GM21737 (cell line): ENCODE results near the gene CYTH1.

ENCODE experiments used
- ATAC-seq: cut with Tn5 transposase; IDR thresholded peaks from one replicate; pipeline ENCODE4 v1.9.1; 2021; ENCODE audit warnings: mild to moderate bottlenecking, moderate library complexity; ENCODE audit not compliant: unreplicated experiment

CYTH1 gene

DNA sequence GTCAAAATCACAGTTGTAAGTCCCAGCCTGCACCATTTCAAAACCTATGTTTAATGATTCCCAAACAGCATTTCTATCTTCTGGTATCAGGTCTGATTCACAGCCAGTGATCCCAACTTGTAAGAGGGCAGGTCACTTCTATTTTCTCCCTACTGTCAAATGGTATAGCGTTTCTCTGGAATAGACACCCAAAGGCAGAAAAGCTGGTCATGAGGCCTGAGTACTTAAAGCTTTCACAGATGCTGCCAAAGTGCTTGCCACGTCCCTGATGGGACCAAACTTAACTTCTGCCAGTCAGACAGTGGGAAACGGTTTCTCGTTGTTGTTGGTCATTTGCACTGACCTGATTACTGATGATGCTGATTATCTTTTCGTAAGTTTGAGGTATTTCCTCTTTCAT is 43.4 kb downstream of the CYTH1 start:
- ATAC-seq, result no peak

- ATAC-seq, result no peak
These were observed 43.8 kb downstream of the CYTH1 start for GRCh38 chr17:78738278-78738677.

DNA sequence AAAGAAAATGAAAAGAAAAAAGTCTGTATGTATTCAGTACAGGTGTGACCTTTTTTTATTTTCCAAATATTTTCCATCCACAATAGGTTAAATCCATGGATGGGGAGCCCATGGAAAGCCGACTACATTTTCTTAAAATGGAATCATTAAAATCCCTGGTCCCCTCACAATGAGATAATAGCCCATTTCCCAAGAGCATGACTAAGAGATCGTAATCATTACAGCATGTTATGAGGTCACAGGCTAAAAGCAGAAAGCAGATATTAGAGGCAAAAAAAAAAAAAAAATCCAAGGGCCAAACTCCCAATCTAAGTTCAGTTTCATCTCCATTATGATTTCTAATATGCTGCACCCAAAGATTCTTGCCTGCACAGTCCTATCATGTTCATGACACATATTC is 44.7 kb downstream of the CYTH1 start:
- no peak for ATAC-seq

DNA sequence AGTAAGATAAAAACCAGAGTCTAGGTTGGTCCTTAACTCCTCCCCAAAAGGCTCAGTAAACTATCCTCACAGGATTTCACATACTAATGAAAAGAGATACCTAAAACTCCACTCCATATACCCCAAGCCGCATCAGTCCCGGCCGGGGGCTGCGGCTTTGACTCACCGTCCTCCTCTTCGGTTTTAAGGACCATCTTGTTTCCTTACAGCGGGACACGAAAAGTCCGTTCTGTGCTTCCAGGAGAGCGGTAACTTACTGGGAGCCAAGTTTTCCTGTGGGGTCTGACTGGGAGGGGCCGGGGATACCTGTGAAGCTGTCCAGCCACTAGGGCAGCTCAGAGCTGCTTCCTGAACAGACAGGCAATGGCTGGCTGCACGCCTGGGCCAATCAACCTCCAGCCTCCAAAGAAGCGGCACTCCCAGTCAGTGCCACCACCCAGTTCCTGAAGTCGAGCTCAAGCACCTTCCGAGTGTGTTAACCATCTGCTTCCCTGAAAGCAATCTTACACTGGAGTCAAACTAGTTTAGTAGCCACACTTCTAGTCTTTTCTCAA is 45.5 kb downstream of the CYTH1 start:
- peak; percentile 56 for ATAC-seq

DNA sequence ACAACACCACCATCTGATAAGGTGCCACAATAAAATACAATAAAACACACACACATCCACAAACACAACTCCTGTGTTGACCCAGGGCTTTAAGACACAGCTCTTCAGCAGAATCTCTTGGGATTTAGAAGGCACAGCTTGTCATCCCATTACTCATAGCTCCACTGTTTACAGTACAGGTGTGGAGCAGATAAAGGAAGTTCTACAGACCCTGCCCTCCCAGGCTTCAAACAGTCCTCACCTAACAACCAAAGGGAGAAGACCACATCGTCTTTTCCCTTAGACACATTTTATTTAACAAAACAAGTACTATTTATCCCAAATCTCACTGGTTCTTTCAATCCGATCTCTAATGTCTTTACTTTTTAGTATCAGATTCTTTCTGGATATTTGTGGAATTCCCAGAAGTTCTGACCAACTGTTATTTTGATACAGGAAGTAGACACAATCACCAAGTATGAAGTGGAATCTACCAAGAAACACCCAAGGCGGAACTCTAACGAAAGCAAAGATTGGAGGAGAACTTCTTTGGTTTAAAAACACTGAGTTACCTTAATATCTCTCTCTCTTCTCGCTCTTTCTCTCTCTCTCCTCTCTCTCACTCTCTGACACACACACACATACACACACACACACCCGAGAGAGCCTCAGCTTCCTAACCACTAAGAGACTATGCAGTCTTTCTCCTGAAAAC is 46.1 kb downstream of the CYTH1 start:
- ATAC-seq, result no peak

- no peak for ATAC-seq
These were observed 47.1 kb downstream of the CYTH1 start for GRCh38 chr17:78734793-78735641.

- ATAC-seq, result no peak
These were observed 49.7 kb downstream of the CYTH1 start for GRCh38 chr17:78732354-78732753.

DNA sequence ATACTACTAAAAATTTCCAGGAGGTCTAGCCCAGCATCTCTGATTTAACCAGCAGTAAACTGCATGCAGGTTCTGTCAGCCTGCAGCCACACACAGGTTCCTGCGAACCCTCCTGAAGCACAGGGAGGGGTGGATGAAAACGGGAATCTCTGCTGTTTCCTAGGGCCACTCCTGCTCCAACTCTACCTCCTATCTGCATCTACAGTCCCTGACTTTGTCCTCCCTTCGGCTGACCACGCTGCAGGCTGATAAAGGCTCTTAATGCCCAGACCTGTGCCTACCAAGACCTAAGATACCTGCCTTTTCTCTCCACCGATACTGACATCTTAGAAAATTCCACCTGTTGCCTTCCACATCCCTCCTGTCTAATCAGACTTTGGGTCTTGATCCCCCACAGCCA is 50.2 kb downstream of the CYTH1 start:
- no peak for ATAC-seq

DNA sequence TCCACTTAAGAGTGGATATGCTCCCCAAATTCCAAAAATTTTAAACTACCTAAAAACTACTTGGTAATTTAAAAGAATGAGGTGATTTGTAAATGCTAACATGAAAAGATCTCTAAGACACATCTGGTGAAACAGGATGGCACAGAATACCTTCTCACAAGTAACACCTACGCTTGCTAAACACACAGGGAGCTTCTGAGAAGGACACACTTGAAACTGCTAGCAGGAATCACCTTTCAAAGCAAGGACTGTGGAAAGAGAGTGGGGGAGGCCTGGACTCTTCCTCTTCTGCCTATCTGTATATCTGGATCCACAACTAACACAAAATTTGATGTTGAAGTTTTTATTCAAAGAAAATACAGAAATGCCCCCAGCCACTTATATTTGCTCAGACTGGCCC is 52.4 kb downstream of the CYTH1 start:
- no peak for ATAC-seq

- no peak for ATAC-seq
These were observed 53.6 kb downstream of the CYTH1 start for GRCh38 chr17:78728495-78728894.

GRCh38 chr17:78727476-78728229 is 54.4 kb downstream of the CYTH1 start:
- no peak for ATAC-seq

DNA sequence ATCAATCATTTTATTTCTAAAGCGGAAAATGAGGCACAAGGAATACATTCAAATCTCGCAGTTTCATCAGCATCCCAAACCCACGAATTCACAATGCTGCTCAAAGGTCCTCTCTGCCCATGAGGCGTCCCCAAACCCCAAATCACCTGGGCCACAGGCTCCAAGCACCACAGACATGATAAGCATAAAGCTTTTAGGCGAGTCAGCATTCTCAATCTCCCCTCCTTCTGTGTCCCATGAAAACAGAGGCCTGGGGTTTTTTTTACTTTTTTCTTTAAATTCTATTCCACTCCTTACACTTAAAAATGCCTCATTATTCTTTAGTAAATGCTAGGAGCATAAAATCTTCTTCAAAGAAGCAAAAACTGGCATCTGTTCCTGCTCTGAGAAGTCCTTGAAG is 55.0 kb downstream of the CYTH1 start:
- no peak for ATAC-seq

DNA sequence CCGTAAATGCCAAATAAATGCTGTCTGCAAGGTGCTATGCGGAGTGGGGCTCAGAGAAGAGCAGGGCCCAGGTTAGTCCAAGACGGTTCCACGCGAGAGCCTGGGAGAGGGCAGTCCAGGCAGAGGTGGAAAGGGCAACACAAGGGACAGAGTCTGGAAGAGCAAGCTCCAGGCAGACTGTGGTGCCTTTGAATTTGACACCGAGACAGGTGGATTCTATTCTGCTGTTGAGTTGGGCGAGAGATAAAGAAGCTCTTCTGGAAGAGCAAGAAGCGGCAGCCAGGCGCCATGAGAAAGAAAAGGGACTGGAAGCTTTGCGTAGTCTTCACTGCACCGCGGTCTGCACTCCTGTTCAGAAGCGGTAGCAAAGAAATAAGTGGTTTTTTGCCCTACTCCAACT is 55.6 kb downstream of the CYTH1 start:
- no peak for ATAC-seq

DNA sequence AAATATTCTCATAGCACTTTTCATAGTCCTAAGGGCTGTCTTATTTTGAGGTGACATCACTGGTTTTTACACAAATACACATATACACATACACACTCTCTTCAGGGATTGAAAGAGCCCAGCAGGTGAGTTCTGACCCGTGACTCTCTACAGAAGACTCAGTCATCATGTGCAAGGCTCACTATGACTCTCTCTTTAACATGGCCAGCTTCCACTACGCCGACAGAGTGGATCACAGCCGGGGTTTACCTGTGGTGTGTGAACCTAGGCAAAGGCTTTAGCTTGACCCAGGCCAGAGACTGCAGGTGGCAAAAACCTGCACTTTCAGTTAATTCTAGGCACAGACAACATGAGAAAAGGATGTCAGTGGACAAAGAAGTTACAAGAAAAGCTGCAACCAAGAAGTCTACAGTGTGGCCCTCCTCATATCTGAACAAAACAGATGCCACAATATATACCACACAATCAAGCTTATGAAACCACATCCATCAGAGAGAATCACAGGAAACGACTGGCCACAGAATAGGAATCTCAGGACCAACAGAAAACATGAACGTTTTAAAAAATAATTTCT is 56.5 kb downstream of the CYTH1 start:
- ATAC-seq, result peak; percentile 52

- ATAC-seq, result no peak
These were observed 57.1 kb downstream of the CYTH1 start for GRCh38 chr17:78724999-78725398.

DNA sequence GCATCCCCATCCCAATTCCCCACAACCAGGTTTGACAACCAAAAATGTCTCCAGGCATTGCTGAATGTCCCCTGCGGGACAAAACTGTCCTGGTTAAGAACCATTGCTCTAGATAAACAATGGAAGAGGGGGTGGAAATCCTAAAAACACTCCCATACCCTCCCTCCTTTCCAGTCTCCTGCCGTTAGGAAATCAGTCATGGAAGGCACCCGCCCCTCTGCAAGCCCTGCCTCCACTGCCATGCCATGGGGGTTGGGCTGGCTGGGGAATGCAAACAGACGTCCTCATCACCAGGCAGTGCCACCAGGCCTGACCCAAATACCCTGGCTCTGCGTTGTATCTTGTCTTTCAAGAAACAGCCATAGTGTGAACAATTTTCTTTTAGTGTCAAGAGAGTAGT is 57.5 kb downstream of the CYTH1 start:
- ATAC-seq, result no peak

DNA sequence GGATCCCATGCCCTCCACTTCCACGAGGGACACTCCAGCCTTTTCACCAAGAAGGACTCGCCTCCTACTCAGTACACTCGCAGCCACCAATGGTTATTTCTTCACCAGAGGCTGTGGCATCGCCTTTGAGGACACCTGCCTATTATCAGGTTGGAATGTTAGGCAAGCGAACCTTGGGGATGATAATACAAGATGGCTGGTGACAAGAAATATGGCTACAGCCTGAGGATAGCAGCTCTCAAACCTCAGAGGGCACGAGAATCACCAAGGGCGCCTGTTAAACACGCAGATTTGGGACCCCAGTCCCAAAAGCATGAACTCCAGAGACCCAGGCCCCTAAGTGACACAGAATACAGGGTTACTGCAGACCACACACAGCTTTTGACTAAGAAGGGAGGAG is 58.1 kb downstream of the CYTH1 start:
- ATAC-seq, result no peak

DNA sequence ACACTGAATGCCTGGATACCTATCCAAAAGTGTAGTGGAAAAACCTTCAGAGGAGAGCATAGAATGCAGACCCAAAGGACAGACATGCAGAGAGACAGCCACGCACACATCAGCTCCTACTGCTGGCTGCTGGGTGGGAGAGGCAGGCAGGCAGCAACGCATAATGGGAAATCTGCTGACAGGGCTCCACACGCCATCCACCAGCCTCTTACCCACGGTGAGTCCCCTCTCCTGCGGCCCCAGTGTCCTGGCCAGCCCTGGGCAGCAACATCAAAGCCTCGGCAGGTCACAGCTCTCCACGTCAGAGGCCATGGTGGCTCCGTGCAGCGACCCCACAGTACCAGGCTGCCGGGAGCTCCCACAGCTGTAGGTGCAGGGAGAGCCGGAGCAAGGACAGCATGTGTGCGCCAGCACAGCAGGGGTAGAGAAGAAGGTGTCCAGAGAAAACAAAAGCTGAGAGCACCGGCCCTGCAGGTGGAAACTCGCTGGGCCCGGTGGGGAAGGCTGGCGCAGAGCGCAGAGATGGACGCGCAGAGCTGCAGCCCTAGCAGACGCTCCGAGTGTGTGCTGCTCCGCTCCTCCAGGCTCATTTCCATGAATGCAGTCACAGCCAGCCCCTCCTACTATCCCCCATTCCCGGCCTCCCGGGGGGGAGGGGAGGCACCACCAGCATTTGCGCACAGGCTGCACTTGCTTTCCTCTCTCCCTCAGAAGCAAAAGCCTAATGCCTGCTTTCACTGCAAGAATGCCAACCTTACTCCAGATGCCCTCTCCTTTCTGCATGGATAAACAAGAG is 58.9 kb downstream of the CYTH1 start:
- no peak for ATAC-seq

GRCh38 chr17:78722246-78722761 is 59.8 kb downstream of the CYTH1 start:
- ATAC-seq, result no peak
